Left renal cortex interstitium (tissue), 4 donors: ENCODE measurements around the gene CDKN2B-AS1. TPM values are rescaled to one million over a fixed set of nuclear protein-coding genes. Genes with fewer than 3 reads are reported as not detected.

Experiments used
- DNase-seq, 4 donors: peaks; one replicate each; pipeline ENCODE4 v3.0.0-alpha.2; 2013; ENCODE audit warnings: low read depth in 4 of 4, low spot score in 2 of 4, missing footprints in 1 of 4
- polyA plus RNA-seq, 4 donors: library from polyadenylated mRNA; unstranded; fragments of 120-200 nt; gene quantifications; one replicate each; pipeline ENCODE4 v1.2.1, GENCODE V29; 2013; ENCODE audit not compliant: insufficient read length in 4 of 4

The CDKN2B-AS1 gene
- polyA plus RNA-seq, 4 donors, result 0.06 to 0.18 (median 0.16) TPM; not detected in 1

- DNase-seq, result no peak
Observed at GRCh38 chr9:21982391-21982790, 12.2 kb upstream of the CDKN2B-AS1 start.

DNA sequence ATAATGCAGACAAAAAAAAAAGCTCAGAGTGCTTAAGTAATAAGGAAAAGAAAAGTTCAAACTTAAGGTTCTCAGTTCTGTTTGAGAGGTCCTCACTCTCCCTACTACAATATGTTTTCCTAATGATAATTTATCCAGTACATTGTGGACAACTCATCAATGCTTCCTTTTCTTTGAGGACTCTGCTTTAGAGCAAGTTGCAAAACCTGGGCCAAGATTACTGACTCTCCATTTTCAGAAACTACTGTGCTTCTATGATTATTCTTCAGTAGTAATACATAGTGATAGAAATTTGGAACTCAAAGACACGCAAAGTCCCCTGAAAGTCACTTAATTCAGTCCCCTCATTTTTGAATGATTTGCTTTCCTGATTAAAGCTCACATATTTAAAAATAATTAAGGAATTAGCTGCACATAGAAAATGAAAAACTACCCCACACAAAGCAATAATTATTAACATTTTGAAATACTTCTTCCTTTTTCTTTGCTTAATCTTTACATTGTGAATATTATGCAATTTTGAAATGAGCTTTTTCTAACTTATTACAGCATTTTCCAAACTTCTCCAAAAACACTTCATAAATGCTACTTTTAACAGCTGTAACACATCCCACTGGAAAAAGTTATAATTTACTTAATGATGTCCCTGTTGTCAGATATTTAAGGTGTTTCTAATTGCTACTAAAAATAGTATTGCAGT is 11.6 kb upstream of the CDKN2B-AS1 start:
- DNase-seq, result no peak

DNA sequence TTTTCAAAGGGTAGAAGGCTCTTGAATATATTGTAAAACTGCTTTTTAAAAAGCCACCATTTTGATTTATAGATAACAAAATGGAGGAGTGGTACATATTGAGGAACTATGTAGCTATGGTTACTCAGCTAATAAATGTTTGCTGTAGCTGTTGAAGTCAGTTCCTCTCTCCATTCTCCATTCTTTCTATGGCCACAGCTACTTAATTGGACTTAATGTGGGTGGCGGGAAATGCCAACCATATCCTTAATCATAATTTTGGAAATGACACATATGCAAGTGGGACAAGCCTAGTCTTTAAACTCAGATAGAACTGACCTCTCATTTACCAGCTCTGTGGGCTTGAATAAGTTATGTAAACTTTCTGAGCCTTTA is 11.0 kb upstream of the CDKN2B-AS1 start:
- no peak for DNase-seq

DNA sequence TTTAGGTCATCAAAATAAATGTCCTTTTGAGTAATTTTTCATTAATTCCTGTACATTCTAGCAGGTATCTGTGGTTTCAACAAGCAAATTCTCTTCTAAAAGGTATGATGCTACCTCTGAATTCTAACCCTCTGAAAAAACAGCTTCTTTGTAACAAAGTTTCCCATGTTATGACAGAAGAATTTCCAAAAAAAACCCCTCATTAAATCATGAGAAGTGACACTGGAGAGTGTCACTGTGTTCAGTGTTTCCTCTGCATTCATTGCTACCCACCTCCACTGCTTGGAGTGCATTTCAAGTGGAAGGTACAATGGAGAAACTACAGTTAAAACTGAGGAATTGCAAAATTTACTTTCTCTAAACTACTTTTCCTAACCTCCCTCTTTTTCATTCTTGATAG is 10.5 kb upstream of the CDKN2B-AS1 start:
- no peak for DNase-seq

DNA sequence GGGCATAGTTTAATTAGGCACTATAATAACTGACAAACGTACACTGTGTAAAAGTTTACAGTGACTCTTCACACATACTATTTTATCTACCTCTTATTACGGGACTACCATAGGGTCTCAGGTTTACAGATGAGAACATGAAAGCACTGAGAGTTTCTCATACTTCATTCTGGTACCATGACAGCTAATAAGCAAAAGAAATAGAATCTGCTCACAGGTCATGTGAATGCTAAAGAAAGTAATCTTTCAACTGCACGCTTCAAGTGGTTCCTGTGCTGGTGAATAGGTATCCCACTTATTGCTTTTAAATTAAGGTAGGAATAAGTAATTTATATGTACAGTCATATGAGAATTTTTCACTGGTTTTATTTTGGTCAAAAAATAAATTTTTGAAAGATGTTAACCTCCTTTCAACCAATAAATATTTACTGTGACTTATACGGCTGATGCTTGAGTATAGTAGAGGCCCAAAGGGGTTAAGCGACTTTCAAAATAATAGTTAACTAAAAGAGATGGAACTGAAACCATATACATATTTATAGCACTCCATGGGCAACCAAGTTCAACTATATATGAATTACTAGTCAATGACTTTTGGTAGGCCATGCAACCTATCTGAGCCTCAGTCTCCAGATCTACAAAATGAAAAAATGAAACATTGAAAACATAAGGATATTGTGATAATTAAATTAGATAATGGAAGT is 8.5 kb upstream of the CDKN2B-AS1 start:
- DNase-seq, result no peak

DNA sequence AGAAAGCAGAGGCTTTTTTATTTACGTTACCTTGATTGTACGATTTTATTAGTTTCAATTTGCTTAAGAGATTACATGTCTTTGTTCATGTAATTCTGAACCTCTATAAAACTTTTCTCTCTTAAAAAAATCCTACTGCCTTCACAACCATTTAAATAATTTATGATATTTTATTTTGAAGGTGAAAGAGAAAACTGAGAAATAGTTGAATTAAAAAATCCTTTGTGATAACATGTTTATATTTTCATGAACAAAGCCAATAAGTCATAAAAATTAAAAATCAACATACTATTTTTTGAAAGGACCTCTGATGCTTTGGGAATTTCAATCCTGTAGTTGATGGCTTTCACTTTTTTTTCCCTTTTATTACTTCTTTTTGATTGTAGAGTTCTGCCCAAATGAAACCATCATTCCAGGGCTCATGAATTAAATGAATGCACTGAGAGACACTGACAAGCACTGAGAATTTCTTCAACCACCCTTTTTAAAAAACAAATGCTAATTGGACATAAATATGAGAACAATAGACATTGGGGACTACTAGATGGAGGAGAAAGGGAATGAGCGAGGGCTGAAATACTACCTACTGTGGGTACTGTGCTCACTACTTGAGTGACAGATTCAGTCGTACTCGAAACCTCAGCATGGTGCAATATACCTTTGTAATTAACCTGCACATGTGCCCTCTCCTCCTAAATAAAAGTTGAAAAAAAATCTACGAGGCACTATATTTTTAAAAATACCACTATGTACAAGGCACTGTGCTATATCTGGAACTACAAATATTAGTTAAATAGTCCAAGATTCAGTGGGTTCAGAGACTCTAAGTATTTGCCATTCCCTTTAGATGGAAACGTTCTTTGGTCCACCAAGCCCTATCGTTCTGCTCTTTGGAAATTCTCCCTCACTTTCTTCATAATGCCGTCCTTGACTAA is 6.3 kb upstream of the CDKN2B-AS1 start:
- no peak for DNase-seq

GRCh38 chr9:21989440-21990189 is 5.0 kb upstream of the CDKN2B-AS1 start:
- no peak for DNase-seq

DNA sequence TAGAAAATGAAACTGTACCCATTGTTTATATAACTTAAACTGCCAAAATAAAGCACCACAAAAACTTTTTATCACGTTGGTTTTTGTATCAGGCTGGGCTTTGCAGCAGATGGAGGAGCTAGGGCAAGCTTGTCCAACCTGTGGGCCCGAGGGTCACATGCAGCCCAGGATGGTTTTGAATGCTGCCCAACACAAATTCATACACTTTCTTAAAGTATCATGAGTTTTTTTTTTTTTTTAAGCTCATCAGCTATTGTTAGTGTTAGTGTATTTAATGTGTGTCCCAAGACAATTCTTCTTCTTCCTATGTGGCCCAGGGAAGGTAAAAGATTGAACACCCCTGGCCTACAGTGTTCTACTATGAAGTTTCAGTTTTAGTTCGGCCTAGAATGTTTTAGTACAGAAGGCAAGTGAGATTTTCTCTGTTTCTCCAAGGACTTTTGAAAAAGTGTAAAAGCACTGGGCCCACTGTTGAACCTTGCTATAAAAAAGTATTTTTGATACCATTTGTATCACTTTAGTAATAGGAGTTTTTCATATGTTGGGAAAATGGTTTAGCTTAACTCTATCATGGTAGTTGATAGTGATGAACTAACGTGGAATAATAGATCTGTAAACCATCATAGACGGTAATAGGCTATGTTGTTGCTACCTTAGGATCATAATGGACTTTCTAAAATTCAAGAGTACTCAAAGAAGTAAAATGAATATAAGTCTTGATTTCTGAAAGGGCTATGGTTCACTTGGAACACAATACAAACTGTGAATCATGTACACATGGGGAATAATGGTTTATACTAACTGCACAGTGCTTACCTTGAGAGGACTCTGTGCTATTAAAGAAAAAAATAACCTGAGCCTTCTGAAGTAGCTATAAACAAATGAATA is 3.3 kb upstream of the CDKN2B-AS1 start:
- DNase-seq, result no peak

- no peak for DNase-seq
Observed at GRCh38 chr9:21993007-21993406, 1.6 kb upstream of the CDKN2B-AS1 start.

- no peak for DNase-seq
Observed at GRCh38 chr9:21993893-21994555, 567 bp upstream of the CDKN2B-AS1 start, which contains the start of gene CDKN2A. TSS of gene CDKN2A (minus strand) at chr9:21994392.

DNA sequence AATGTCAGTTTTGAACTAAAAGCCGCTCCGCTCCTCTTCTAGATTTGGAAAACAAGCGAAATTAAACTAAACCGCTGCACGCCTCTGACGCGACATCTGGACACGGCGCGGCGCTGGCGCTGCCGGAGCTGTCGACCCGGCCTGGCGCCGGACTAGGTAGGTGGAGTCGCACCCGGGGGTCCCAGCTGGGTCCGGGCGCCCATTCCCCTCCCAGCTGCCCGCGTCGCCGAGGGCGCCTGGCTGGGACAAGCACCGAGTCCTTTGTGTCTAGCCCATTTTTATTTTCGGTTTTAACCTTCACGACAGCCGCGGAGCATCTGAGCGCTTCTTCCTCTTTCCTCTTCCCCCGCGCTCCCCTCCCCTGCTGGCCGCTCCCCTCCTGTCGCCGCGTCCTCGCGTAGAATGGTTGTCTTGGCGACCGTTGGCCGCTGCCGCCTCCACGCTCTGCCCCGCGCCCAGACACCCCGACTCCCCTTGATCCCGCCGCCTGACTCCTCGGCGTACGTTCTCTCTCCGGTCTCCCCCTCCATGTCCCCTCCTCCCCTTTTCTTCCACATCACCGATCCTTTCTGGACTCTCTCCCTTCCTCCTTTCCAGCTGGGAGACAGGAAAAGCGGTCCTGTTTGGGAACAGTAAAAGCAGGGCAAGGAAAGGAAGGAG is 545 bp downstream of the CDKN2B-AS1 start:
- no peak for DNase-seq

DNA sequence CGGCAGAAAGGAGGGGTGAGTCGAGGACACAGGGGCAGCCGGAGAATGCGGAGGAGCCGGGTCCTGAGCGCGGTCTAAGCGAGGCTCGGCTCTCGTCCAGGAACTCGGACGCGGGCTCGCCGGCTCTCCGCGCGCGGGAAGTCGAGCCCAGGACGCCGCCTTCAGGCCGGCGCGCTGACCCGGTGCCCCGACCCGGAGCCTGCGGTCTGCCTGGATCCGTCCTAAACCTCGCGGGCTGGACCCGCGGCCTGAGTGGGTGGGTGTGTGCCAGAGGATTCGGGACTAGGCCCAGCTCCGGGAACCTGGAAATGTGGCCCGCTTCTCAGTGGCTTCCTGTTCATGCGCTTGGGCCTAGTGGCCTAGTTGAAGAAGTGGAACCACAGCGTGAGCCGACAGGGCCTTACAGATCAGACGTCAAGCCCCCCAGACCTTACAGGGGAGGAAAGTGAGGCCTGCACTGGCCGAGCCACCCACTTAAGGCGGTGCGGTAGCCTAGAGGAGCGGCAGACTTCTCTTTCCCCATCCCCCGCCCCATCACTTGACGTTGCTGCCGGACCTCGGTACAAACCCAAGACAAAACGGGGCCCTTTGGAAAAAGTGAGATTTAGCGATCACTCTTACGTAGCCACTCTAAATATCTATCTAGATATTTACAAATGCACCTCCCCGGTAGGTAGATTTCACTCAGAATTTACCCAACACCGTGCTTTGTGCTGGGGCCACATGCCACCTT is 1.2 kb downstream of the CDKN2B-AS1 start:
- no peak for DNase-seq

- no peak for DNase-seq
Observed at GRCh38 chr9:21996438-21996837, 1.8 kb downstream of the CDKN2B-AS1 start.

DNA sequence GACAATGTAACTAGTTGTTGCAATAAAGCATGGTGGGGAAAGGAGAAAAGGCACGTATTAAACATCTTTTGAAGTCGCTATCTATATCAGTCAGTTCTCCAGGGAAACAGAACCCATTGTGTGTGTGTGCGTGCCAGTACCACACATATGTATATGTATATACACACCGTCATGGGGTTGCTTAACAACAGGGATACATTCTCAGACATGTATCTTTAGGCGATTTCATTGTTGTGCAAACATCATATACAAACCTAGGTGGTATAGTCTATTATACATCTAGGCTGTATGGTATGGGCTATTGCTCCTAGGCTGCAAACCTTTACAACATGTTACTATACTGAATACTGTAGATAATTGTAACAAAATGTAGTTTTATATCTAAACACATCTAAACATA is 2.3 kb downstream of the CDKN2B-AS1 start:
- no peak for DNase-seq

DNA sequence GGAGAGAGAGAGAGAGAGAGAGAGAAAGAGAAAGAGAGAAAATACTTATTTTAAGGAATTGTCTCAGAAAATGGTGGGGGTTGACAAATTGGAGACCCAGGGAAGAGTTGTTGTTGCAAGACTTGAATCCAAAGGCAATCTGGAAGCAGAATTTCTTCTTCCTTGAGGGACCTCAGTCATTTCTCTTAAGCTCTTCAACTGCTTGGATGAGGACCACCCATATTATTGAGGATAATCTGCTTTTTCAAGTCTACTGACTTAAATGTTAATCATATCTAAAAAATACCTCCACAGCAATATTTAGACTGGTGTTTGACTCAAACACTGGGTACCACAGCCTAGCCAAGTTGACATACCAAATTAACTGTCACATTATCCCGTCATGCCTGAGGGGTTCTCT is 2.9 kb downstream of the CDKN2B-AS1 start:
- no peak for DNase-seq

GRCh38 chr9:21998026-21998425 is 3.4 kb downstream of the CDKN2B-AS1 start:
- DNase-seq, result no peak

- DNase-seq, result no peak
Observed at GRCh38 chr9:22002038-22002437, 7.4 kb downstream of the CDKN2B-AS1 start.
